ENCODE results near the gene MMP1. TPM values are rescaled to one million over a fixed set of nuclear protein-coding genes. Genes with fewer than 3 reads are reported as not detected.

The MMP1 gene
- total RNA-seq, 1 experiment from 2014 or later, result 0.35 TPM

- intact Hi-C loops (cut with micrococcal nuclease; ENCODE audit: unreplicated experiment), result no loop called here
- H3F3A ChIP-seq (ENCODE audit: insufficient read depth, low read depth), result no peaks in the 10 kb centered on the region
- TF ChIP-seq EZH2 (IDR thresholded peaks at IDR 0.05; ENCODE audit: low read depth) (no peak), CTCF (conservative IDR thresholded peaks at IDR 0.05) (no peak)
- POLR2A ChIA-PET (ENCODE audit: unreplicated experiment), result no interaction called here
- no peaks in the 10 kb centered on the region for H3K79me2 ChIP-seq (ENCODE audit: low read depth)
- H2AFZ ChIP-seq, result no peak overlapping the region
- H3K4me2 ChIP-seq, result no peak overlapping the region
- H3K9me2 ChIP-seq (ENCODE audit: insufficient read depth), result no peaks in the 10 kb centered on the region
- no peaks in the 10 kb centered on the region for H3K27me3 ChIP-seq (ENCODE audit: insufficient read depth, low read depth)
- DNase-seq, result no peak
- no TSS peak for BruUV-seq (replicated peaks)
- H3K36me3 ChIP-seq (ENCODE audit: low read depth), result no peaks in the 10 kb centered on the region
- CTCF ChIA-PET, result no interaction called here
- no peaks in the 10 kb centered on the region for H3K9me3 ChIP-seq (ENCODE audit: insufficient read depth, low read depth)
- no peaks in the 10 kb centered on the region for H3K4me1 ChIP-seq (replicated peaks; ENCODE audit: insufficient read depth)
- no peaks in the 10 kb centered on the region for H4K20me1 ChIP-seq (ENCODE audit: insufficient read depth)
- no peak overlapping the region for H3K27ac ChIP-seq
- H3K4me3 ChIP-seq, result no peak overlapping the region
Observed at GRCh38 chr11:102773386-102773785, 24.6 kb downstream of the MMP1 start.

- Histone ChIP-seq H3K4me3 (no peak overlapping the region), H3K4me2 (no peak overlapping the region), H3K4me1 (replicated peaks; ENCODE audit: insufficient read depth) (no peaks in the 10 kb centered on the region), H3K36me3 (ENCODE audit: low read depth) (no peaks in the 10 kb centered on the region), H4K20me1 (ENCODE audit: insufficient read depth) (no peaks in the 10 kb centered on the region), H3K27me3 (ENCODE audit: insufficient read depth, low read depth) (no peaks in the 10 kb centered on the region), H3K27ac (no peak overlapping the region), H3K79me2 (ENCODE audit: low read depth) (no peaks in the 10 kb centered on the region), H2AFZ (no peak overlapping the region), H3F3A (ENCODE audit: insufficient read depth, low read depth) (no peaks in the 10 kb centered on the region), H3K9me3 (ENCODE audit: insufficient read depth, low read depth) (no peaks in the 10 kb centered on the region), H3K9me2 (ENCODE audit: insufficient read depth) (no peaks in the 10 kb centered on the region)
- no TSS peak for BruUV-seq (replicated peaks)
- DNase-seq, result peak in 1 of 2 experiments; percentile 25
- no peak for TF ChIP-seq CTCF (conservative IDR thresholded peaks at IDR 0.05)
- TF ChIP-seq EZH2 (IDR thresholded peaks at IDR 0.05; ENCODE audit: low read depth), result no peak
- ChIA-PET POLR2A (ENCODE audit: unreplicated experiment) (no interaction called here), CTCF (no interaction called here)
- intact Hi-C loops (cut with micrococcal nuclease; ENCODE audit: unreplicated experiment), result no loop called here
Observed at GRCh38 chr11:102771351-102771750, 26.6 kb downstream of the MMP1 start.

GRCh38 chr11:102770191-102770590, 27.8 kb downstream of the MMP1 start:
- no peaks in the 10 kb centered on the region for H3K4me1 ChIP-seq (replicated peaks; ENCODE audit: insufficient read depth)
- no peak overlapping the region for H3K4me2 ChIP-seq
- ChIA-PET POLR2A (ENCODE audit: unreplicated experiment) (no interaction called here), CTCF (no interaction called here)
- TF ChIP-seq CTCF (conservative IDR thresholded peaks at IDR 0.05), result no peak
- no peak for TF ChIP-seq EZH2 (IDR thresholded peaks at IDR 0.05; ENCODE audit: low read depth)
- H3F3A ChIP-seq (ENCODE audit: insufficient read depth, low read depth), result no peaks in the 10 kb centered on the region
- intact Hi-C loops (cut with micrococcal nuclease; ENCODE audit: unreplicated experiment), result no loop called here
- no peak overlapping the region for H3K4me3 ChIP-seq
- H3K79me2 ChIP-seq (ENCODE audit: low read depth), result no peaks in the 10 kb centered on the region
- H3K9me2 ChIP-seq (ENCODE audit: insufficient read depth), result no peaks in the 10 kb centered on the region
- no peak for DNase-seq
- H3K27me3 ChIP-seq (ENCODE audit: insufficient read depth, low read depth), result no peaks in the 10 kb centered on the region
- H3K36me3 ChIP-seq (ENCODE audit: low read depth), result no peaks in the 10 kb centered on the region
- no TSS peak for BruUV-seq (replicated peaks)
- H4K20me1 ChIP-seq (ENCODE audit: insufficient read depth), result no peaks in the 10 kb centered on the region
- no peaks in the 10 kb centered on the region for H3K9me3 ChIP-seq (ENCODE audit: insufficient read depth, low read depth)
- H3K27ac ChIP-seq, result no peak overlapping the region
- no peak overlapping the region for H2AFZ ChIP-seq
